Cardiac muscle cell (in vitro differentiated cells and primary cell): ENCODE results near the gene SCNN1B. TPM values are rescaled to one million over a fixed set of nuclear protein-coding genes. Genes with fewer than 3 reads are reported as not detected.

Source experiments
- DNase-seq, 2 donors: peaks; one replicate each; pipeline versions ENCODE4 v3.0.0 to v3.0.0-alpha.2; 2010 to 2017; ENCODE audit warnings: low read depth in 1 of 2, low spot score in 1 of 2
- H3K27ac ChIP-seq: fragments of 200-600 bp; sonication (generic); 2 replicates; pipeline ENCODE4 v1.5.1; 2016
- H3K27me3 ChIP-seq: fragments of 200-600 bp; sonication (generic); 2 replicates; pipeline ENCODE4 v1.6.0; 2016; ENCODE audit warnings: control low read depth
- H3K36me3 ChIP-seq: fragments of 200-600 bp; sonication (generic); 2 replicates; pipeline ENCODE4 v1.5.1; 2016; ENCODE audit warnings: control low read depth
- H3K4me1 ChIP-seq: fragments of 200-600 bp; sonication (generic); 2 replicates; pipeline ENCODE4 v1.8.1; 2017; ENCODE audit warnings: low read depth, mild to moderate bottlenecking, mixed run types
- H3K4me3 ChIP-seq: fragments of 200-600 bp; sonication (generic); 2 replicates; pipeline ENCODE4 v1.5.1; 2016; ENCODE audit warnings: mild to moderate bottlenecking
- H3K9me3 ChIP-seq: fragments of 200-600 bp; sonication (generic); 2 replicates; pipeline ENCODE4 v1.5.1; 2017; ENCODE audit warnings: low read depth, mild to moderate bottlenecking, control low read depth
- polyA plus RNA-seq: library from polyadenylated mRNA; unstranded; fragments of >200 nt; fragmentation: Nextera tagmentation; extraction: Ambion mirVana; gene quantifications from 2 replicates; pipeline ENCODE4 v1.2.1, GENCODE V29; 2016
- total RNA-seq: library from RNA; depleted of rRNA; stranded (reverse); fragments of >200 nt; gene quantifications from 2 replicates; pipeline ENCODE4 v1.2.3, GENCODE V29; 2016
- TF ChIP-seq, protein P1 (sequence below): IDR thresholded peaks from 2 replicates; pipeline ENCODE4 v1.5.1; 2012; ENCODE audit warnings: low read depth, mild to moderate bottlenecking, low read length

Gene SCNN1B
- total and polyA plus RNA-seq, 2 experiments from 2014 or later: not detected

DNA sequence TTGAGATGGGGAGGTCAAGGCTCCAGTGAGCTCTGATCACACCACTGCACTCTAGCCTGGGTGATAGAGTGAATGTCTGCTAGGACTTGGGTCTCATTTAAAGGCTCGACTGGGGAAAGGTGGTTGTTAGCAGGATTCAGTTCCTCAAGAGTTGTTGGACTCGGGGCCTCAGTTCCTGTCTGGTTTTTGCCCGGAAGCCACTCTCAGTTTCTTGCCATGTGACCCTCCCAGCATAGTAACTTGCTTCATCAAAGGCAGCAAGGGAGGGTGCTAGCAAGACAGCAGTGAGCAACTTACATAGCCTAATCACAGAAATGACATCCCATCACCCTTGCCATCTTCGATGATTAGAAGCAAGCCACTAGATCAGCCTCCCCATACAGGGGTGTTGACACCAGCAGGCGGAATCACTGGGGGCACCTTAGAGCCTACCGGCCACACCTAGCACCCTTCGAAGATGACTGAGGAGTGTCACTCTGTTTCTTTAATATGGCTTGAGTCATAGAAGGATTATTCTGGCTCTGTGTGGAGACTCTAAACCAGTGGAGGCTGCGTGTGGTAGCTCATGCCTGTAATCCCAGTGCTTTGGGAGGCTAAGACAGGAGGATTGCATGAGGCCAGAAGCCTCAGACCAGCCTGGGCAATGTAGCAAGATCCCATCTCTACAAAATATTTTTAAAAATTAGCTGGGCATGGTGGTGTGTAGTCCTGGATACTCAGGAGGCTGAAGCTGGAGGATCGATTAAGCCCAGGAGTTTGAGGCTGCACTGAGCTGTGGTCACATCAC is 13.2 kb upstream of the SCNN1B start:
- TF ChIP-seq, protein P1, sequence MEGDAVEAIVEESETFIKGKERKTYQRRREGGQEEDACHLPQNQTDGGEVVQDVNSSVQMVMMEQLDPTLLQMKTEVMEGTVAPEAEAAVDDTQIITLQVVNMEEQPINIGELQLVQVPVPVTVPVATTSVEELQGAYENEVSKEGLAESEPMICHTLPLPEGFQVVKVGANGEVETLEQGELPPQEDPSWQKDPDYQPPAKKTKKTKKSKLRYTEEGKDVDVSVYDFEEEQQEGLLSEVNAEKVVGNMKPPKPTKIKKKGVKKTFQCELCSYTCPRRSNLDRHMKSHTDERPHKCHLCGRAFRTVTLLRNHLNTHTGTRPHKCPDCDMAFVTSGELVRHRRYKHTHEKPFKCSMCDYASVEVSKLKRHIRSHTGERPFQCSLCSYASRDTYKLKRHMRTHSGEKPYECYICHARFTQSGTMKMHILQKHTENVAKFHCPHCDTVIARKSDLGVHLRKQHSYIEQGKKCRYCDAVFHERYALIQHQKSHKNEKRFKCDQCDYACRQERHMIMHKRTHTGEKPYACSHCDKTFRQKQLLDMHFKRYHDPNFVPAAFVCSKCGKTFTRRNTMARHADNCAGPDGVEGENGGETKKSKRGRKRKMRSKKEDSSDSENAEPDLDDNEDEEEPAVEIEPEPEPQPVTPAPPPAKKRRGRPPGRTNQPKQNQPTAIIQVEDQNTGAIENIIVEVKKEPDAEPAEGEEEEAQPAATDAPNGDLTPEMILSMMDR: no peak
- H3K9me3 ChIP-seq: no peaks in the 10 kb centered on the region
- H3K27ac ChIP-seq: no peak overlapping the region
- no peaks in the 10 kb centered on the region for H3K36me3 ChIP-seq
- no peak overlapping the region for H3K4me3 ChIP-seq
- no peak for DNase-seq
- no peaks in the 10 kb centered on the region for H3K27me3 ChIP-seq
- no peaks in the 10 kb centered on the region for H3K4me1 ChIP-seq

DNA sequence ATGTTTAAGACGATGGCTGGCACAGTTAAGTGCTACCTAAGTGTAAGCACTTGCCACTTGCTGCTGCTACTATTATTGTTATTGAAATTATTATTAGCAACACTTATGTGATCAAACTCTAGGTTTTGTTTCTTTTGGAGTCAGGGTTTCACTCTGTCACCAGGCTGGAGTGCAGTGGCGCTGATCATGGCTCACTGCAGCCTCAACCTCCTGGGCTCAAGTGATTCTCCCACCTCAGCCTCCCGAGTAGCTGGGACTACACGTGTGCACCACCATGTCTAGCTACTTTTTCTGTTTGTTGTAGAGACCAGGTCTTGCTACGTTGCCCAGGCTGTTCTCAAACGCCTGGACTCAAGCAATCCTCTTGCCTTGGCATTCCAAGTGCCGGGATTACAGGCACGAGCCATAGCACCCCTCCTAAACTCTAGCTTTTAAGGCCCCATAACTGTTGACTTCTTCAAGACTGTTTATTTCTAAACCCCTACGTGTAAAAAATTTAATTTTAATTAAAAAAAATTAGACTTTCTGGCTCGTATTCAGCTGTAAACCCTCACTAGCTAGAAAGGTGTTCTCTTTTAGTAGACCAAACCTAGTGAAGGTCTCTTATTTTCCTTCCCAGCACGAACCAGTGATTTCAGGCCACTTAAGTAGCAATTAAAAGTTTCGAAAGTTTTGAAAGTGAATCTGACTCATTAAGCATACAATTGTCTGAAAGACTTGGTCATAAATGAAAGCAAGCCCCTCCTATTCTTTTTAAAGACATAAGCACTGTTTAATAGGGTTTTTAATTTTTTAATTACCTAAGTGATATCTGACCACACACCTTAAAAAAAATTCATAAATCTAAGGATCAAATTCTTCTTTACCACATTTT is 11.7 kb upstream of the SCNN1B start:
- H3K27me3 ChIP-seq: no peaks in the 10 kb centered on the region
- H3K4me1 ChIP-seq: no peaks in the 10 kb centered on the region
- TF ChIP-seq, protein P1: no peak
- no peaks in the 10 kb centered on the region for H3K36me3 ChIP-seq
- no peaks in the 10 kb centered on the region for H3K9me3 ChIP-seq
- no peak for DNase-seq
- no peak overlapping the region for H3K4me3 ChIP-seq
- H3K27ac ChIP-seq: no peak overlapping the region

DNA sequence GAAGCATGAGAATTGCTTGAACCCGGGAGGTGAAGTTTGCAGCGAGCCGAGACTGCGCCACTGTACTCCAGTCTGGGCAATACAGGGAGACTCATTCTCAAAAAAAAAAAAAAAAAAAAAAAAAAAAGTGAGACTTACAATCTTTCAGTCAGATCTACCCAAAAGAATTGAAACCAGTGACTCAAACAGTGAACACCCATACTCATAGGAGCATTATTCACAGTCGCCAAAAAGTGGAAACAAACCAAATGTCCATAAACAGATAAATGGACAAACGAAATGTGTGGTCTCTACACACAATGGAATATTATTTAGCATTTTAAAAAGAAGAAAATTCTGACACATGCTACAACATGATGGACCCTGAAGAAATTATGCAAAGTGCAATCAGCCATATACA is 9.1 kb upstream of the SCNN1B start:
- Histone ChIP-seq H3K9me3 (no peaks in the 10 kb centered on the region), H3K27ac (no peak overlapping the region), H3K36me3 (no peaks in the 10 kb centered on the region), H3K4me1 (no peaks in the 10 kb centered on the region), H3K4me3 (no peak overlapping the region), H3K27me3 (no peaks in the 10 kb centered on the region)
- no peak for DNase-seq
- TF ChIP-seq, protein P1: no peak

DNA sequence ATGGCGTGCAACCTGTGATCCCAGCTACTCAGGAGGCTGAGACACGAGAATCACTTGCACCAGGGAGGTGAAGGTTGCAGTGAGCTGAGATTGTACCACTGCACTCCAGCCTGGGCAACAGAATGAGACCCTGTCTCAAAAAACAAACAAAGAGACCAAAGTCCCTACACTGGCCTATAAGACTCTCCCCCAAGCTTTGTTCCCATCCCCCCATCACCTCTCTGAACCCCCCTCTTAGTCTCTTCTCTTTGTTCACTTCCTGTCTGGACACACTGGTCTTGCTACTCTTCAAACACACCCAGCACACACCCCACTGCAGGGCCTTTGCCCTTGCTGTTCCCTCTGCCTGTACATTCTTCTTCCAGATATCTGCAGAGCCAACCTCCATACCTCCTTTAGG is 7.8 kb upstream of the SCNN1B start:
- Histone ChIP-seq H3K4me1 (no peaks in the 10 kb centered on the region), H3K36me3 (no peaks in the 10 kb centered on the region), H3K27ac (no peak overlapping the region), H3K4me3 (no peak overlapping the region), H3K27me3 (peaks cover 3% of the 10 kb centered on the region), H3K9me3 (no peaks in the 10 kb centered on the region)
- TF ChIP-seq, protein P1: no peak
- DNase-seq: no peak

DNA sequence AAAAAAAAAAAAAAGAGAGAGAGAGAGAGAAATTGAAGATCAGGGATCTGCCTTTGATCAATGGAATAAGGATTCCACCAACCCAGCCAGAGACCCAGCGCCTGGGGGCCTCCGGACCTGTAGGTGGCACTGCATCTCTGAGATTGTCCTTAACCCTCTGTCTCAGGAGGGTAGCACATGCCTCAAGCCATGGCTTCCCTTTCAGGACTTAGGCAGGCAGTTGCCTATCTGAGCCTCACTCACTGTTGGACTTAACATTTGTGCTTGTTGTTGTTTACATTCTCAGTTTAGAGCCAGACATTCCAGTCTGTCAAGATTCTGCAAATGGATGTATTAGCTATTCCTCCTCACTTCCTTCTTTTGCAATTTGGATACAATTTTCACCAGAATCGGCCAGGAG is 5.1 kb upstream of the SCNN1B start:
- H3K36me3 ChIP-seq: no peaks in the 10 kb centered on the region
- H3K4me1 ChIP-seq: no peaks in the 10 kb centered on the region
- no peak overlapping the region for H3K4me3 ChIP-seq
- DNase-seq: no peak
- peaks cover 28% of the 10 kb centered on the region for H3K27me3 ChIP-seq
- H3K27ac ChIP-seq: no peak overlapping the region
- TF ChIP-seq, protein P1: no peak
- H3K9me3 ChIP-seq: no peaks in the 10 kb centered on the region
